ENCODE measurements around the gene TSPAN9.

DNA sequence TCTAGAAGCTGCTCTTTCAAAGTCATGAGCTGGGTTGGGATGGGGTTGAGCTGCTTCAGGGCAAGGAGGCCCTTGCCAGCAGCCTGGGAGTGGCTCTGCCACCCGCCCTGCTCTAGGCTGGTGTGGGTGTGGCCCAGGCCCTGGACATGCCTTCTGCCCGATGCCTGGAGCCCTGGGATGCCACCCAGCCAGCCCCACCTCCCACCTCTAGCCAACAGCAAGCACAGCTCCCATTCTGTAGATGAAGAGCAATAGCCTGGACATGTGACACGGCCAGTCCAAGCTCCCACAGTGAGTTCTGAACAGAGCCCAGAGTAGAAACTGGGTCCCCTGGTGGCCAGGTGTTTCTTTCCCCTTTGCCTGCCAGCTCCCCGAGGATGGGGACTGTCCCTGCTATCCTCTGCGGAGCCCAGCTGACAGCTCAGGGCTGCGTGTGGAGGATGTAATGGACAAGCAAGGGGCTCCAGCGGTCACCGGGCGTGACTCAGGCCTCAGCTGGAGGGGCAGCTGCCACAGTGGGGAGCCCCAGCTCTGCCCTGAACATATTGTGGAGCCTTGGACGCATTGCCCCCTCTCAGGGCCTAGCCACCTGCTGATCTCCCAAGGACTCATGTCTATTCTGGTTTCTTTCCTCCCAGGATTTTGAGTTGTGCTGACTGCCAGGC is 165.2 kb downstream of the TSPAN9 start:
- TF ChIP-seq, protein P1, sequence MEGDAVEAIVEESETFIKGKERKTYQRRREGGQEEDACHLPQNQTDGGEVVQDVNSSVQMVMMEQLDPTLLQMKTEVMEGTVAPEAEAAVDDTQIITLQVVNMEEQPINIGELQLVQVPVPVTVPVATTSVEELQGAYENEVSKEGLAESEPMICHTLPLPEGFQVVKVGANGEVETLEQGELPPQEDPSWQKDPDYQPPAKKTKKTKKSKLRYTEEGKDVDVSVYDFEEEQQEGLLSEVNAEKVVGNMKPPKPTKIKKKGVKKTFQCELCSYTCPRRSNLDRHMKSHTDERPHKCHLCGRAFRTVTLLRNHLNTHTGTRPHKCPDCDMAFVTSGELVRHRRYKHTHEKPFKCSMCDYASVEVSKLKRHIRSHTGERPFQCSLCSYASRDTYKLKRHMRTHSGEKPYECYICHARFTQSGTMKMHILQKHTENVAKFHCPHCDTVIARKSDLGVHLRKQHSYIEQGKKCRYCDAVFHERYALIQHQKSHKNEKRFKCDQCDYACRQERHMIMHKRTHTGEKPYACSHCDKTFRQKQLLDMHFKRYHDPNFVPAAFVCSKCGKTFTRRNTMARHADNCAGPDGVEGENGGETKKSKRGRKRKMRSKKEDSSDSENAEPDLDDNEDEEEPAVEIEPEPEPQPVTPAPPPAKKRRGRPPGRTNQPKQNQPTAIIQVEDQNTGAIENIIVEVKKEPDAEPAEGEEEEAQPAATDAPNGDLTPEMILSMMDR (IDR thresholded peaks at IDR 0.05), result no peak
- no peak for TF ChIP-seq EZH2 (IDR thresholded peaks at IDR 0.05)
- TF ChIP-seq EZH2phosphoT487 (IDR thresholded peaks at IDR 0.05), result no peak
